Adipose tissue (tissue), 3 donors: ENCODE data around the gene TBC1D1. TPM values are rescaled to one million over a fixed set of nuclear protein-coding genes. Genes with fewer than 3 reads are reported as not detected.

ENCODE experiments used
- H3K27ac ChIP-seq: one replicate; pipeline ENCODE4 v1.5.1; 2013; ENCODE audit warnings: low read depth, low read length
- WGBS, 3 donors: extraction: QIAGEN DNeasy Blood & Tissue Kit; methylation state at CpG; one replicate each; pipeline ENCODE4 v1.1.7; 2013; 5-methylcytosine and 5-hydroxymethylcytosine counted together
- polyA plus RNA-seq, 3 donors: library from polyadenylated mRNA; stranded (reverse); fragments of 200-250 nt; gene quantifications; one replicate each; pipeline ENCODE4 v1.2.3, GENCODE V29; 2013
- donor health status: healthy with polysubstance abuse.
- donor health status: Bipolar disorder and iron deficiency.
- donor health status: healthy.

TBC1D1 gene, protein sequence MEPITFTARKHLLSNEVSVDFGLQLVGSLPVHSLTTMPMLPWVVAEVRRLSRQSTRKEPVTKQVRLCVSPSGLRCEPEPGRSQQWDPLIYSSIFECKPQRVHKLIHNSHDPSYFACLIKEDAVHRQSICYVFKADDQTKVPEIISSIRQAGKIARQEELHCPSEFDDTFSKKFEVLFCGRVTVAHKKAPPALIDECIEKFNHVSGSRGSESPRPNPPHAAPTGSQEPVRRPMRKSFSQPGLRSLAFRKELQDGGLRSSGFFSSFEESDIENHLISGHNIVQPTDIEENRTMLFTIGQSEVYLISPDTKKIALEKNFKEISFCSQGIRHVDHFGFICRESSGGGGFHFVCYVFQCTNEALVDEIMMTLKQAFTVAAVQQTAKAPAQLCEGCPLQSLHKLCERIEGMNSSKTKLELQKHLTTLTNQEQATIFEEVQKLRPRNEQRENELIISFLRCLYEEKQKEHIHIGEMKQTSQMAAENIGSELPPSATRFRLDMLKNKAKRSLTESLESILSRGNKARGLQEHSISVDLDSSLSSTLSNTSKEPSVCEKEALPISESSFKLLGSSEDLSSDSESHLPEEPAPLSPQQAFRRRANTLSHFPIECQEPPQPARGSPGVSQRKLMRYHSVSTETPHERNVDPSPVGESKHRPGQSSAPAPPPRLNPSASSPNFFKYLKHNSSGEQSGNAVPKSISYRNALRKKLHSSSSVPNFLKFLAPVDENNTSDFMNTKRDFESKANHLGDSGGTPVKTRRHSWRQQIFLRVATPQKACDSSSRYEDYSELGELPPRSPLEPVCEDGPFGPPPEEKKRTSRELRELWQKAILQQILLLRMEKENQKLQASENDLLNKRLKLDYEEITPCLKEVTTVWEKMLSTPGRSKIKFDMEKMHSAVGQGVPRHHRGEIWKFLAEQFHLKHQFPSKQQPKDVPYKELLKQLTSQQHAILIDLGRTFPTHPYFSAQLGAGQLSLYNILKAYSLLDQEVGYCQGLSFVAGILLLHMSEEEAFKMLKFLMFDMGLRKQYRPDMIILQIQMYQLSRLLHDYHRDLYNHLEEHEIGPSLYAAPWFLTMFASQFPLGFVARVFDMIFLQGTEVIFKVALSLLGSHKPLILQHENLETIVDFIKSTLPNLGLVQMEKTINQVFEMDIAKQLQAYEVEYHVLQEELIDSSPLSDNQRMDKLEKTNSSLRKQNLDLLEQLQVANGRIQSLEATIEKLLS (N-terminal part only)
- polyA plus RNA-seq = 10 to 100 TPM; 11.7 to 45.8 (median 33.4) TPM

DNA sequence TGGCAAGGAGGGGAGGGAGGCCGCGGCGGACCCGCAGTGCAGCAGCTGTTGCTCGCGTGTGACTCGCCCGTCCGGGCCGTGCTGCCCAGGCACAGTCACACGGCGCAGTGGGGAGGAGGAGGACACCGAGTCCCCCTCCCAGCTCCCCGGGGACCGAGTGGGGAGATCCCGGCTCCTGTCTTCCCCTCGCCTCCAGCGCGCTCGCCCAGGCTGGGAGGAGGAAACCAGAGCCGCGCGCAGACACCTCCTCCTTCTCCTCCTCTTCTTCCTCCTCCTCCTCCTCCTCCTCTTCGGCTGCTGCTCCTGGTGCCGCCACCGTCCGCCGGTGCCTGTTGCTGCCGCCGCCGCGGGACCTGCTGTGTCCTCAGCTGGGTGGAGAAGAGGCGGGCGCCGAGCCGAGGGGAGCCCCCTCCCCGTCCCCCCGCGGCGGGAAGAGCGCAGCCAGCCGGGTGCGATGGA lies at the start of gene TBC1D1:
TBC1D1 (plus strand) TSS at position 284 of the 459 bp plus-strand sequence. CDS start 11,012 bp downstream, outside the sequence.
- no peak within 1 kb of the TSS for H3K27ac ChIP-seq
- 0 to 1% (median 0%) methylated on average over 5 to 43 of the region's 43 CpGs for WGBS, 3 donors

DNA sequence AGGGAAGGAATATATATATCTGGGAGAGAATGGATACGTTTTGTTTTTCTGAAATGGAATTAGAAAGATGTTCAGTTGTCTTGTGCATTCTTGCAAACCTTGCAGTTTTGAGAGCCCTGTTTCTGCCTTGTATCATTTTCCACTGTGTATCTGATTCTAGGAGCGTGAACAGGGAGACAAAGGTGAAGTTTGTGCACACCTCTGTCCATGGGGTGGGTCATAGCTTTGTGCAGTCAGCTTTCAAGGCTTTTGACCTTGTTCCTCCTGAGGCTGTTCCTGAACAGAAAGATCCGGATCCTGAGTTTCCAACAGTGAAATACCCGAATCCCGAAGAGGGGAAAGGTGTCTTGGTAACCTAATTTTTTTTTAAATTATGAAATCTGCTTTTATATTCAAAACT lies 46.7 kb upstream of the TBC1D1 start:
- H3K27ac ChIP-seq = no peak overlapping the region
- 97 to 98% (median 98%) methylated on average over 5 of the region's 5 CpGs for WGBS, 3 donors

GRCh38 chr4:37845201-37845600 lies 45.7 kb upstream of the TBC1D1 start:
- 94 to 97% (median 95%) methylated on average over 4 of the region's 4 CpGs for WGBS, 3 donors
- H3K27ac ChIP-seq = no peak overlapping the region

GRCh38 chr4:37847311-37847884 lies 43.5 kb upstream of the TBC1D1 start:
- 61 to 71% (median 69%) methylated on average over 5 of the region's 5 CpGs for WGBS, 3 donors
- H3K27ac ChIP-seq = no peak overlapping the region

DNA sequence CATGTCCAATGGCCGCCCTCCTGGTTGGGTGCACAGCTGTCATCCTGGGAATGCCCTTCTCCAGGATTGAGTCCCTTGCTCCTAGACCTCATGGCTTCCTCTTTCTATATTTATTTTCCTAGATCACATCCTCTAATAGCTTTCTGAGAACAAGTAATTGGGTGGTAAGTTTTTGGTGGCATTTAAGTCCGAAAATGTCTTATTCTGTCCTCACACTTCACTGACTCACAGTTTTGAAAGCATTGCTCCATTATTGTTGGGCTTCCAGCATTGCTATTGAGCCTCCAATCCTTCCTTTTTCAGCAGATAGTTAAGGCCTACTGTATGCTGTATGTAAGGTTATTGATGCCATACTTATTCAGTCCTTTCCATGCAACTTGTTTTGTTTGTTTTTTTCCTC lies 38.5 kb upstream of the TBC1D1 start:
- H3K27ac ChIP-seq = no peak overlapping the region
- 91 to 93% (median 91%) methylated on average over 2 of the region's 2 CpGs for WGBS, 3 donors

GRCh38 chr4:37858112-37858511 lies 32.8 kb upstream of the TBC1D1 start:
- WGBS, 3 donors = 86 to 96% (median 96%) methylated on average over 4 of the region's 4 CpGs
- H3K27ac ChIP-seq = no peak overlapping the region

DNA sequence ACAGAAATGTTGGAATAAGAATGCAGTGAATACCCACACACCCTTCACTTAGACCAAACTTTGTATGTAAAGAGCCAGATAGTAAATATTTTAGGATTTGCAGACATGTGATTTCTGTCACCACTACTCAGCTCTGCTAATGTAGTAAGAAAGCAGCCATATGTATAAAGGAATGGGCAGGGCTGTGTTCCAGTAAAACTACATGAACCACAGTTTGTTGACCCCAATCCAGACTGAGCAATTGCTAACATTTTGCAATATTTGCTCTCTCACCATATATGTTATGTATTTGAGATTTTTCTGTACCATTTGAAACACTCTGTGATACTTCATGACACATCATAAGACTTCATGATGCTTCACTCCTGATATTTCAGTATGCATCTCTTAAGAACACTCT lies 32.0 kb upstream of the TBC1D1 start:
- no peak overlapping the region for H3K27ac ChIP-seq

GRCh38 chr4:37860266-37860665 lies 30.6 kb upstream of the TBC1D1 start:
- H3K27ac ChIP-seq = no peak overlapping the region
- 94 to 100% (median 100%) methylated on average over 1 of the region's 1 CpG for WGBS, 3 donors

DNA sequence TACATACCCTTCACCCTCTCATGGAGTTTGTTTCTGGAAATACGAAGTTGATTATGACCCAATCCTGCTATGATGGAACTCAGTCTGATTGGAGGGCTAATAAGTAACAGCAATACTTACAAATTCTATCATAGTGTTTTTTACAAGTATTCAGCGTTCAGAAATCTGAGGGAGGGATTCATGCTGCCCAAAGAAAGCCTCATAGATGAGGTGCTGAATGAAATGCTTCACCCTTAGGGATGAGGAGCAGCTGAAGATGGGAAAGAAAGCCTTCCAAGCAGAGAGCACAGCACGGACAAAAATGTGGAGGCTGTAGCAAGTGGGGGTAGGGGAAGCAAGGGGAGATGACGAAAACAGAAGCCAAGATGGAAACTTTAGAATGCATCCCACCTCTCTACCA lies 27.9 kb upstream of the TBC1D1 start:
- WGBS, 3 donors = 90 to 97% (median 95%) methylated on average over 4 of the region's 4 CpGs
- H3K27ac ChIP-seq = no peak overlapping the region

DNA sequence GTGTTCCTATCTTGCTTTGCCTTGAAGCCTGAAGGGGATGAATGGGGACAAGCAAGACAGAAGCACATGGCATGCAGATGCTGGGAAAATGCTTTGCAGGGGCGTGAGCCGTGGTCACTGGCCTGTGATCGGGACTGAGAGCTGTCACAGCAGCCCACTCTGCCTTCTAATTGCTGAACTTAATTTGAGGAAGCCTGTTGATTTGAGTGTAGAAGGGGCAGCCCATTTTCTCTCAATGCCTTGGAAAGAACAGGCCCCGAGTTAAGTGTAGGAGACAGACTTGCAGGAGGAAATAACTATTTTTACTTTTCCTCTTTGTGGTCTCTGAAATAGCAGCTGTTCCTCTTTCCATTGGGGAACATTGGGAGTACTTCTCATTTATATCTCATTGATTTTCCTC lies 26.1 kb upstream of the TBC1D1 start:
- 48 to 95% (median 53%) methylated on average over 4 of the region's 4 CpGs for WGBS, 3 donors
- H3K27ac ChIP-seq = no peak overlapping the region

DNA sequence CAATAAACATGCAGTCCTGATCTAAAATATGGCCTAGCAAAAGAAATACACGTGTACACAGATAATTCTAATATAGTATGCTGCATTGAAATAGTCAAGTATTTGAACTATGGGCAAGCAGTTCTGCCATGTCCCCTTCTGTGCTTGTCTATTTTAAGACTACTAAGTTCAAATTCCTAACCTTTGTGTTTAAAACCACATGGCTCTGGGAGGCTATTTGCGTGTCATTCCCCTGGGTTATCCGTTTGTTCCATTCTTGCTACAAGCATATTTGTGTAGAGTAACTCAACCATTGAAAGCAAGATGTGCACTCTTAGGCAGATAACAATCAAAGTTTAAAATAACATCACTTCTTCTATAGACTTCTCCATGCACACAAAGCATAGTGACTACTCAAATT lies 25.4 kb upstream of the TBC1D1 start:
- no peak overlapping the region for H3K27ac ChIP-seq

GRCh38 chr4:37867102-37867501 lies 23.8 kb upstream of the TBC1D1 start:
- WGBS, 3 donors = 69 to 97% (median 90%) methylated on average over 3 of the region's 3 CpGs
- H3K27ac ChIP-seq = no peak overlapping the region

More for the DNA sequence above, 25.4 kb upstream of the TBC1D1 start:
- 68 to 88% (median 74%) methylated on average over 3 of the region's 3 CpGs for WGBS, 3 donors

- 87 to 94% (median 92%) methylated on average over 4 of the region's 4 CpGs for WGBS, 3 donors
- no peak overlapping the region for H3K27ac ChIP-seq
Measured at GRCh38 chr4:37868238-37868637, 22.6 kb upstream of the TBC1D1 start.

GRCh38 chr4:37872310-37872988 lies 18.4 kb upstream of the TBC1D1 start:
- 63 to 86% (median 68%) methylated on average over 1 of the region's 1 CpG for WGBS, 3 donors
- H3K27ac ChIP-seq = no peak overlapping the region

DNA sequence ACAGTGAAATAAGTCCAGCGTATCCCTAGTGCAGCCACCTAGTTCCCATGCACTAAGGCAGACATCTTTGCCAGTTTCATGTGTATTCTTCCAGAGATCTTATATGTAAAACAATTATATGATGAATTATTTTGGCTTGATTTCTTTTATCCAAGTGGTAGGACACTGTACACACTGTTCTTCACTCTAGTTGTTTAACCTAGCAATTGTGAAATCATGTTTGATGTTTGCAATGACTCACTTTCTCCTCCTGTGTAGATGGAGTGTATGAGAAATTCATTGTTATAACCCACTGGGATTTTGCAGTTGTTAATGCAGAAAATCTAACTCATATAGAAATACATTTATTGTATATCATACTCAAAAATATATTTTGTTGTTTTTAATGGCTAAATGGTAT lies 17.5 kb upstream of the TBC1D1 start:
- no peak overlapping the region for H3K27ac ChIP-seq
- 79 to 83% (median 81%) methylated on average over 1 of the region's 1 CpG for WGBS, 3 donors

DNA sequence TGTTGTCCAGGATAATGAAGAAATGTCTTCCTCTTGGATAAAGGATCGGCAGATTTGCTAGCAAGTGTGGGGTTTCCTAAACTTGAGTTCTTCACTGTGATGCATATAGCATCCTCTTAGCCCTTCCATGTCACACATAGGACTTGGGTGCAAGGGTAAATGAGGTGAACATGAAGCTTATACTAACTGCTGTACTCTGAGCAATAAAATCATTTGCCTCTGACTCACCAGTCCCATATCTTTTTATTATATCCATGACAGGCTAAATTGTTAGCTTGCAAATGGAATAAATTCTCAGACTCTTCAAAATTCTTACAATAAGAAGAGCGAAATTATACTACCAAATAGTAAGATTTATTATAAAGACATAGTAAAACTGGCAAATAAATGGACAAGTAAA lies 14.7 kb upstream of the TBC1D1 start:
- WGBS, 3 donors = 93 to 95% (median 95%) methylated on average over 2 of the region's 2 CpGs
- no peak overlapping the region for H3K27ac ChIP-seq

DNA sequence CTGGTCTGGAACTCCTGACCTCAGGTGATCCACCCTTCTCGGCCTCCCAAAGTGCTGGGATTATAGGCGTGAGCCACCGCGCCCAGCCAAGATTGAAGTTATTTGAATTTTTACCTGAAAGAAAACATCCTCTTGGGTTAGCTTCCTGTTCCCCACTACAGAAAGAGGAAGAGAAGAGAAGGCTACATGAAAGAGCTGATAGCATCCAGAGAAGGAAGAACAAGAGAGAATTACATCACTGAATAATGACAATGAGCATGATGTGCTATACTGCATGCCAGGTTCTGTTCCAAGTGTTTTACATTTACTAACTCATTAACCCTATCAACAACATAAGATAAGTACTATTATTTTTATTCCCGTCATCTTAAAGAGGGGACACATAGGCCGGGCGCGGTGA lies 11.5 kb upstream of the TBC1D1 start:
- 83 to 92% (median 92%) methylated on average over 8 of the region's 8 CpGs for WGBS, 3 donors
- H3K27ac ChIP-seq = no peak overlapping the region

- WGBS, 3 donors = 61 to 78% (median 73%) methylated on average over 5 of the region's 5 CpGs
Measured at GRCh38 chr4:37881811-37882210, 9.1 kb upstream of the TBC1D1 start.

More at GRCh38 chr4:37881811-37882210, 9.1 kb upstream of the TBC1D1 start:
- H3K27ac ChIP-seq = no peak overlapping the region
